ENCODE data around the gene SASH1.

DNA sequence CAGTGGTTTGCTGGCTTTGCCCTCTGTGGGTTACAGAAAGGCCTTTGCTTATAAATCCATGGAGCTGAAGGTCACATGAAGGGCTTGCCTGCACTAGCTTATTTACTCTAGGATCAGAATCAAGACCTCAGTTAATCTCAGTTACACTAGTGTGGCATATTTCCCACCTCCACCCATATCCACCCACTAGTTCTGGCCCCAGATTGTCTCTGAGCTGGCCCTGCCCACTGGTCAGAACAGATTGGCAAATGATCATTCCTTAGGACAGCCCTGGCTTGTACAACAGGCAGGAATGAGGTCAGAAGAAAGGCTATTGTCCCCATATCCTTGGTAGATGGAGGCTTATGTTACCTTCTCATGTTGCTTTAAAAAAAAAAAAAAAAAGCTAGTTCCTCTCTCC is 33.3 kb upstream of the SASH1 start:
- TF ChIP-seq, protein P1, sequence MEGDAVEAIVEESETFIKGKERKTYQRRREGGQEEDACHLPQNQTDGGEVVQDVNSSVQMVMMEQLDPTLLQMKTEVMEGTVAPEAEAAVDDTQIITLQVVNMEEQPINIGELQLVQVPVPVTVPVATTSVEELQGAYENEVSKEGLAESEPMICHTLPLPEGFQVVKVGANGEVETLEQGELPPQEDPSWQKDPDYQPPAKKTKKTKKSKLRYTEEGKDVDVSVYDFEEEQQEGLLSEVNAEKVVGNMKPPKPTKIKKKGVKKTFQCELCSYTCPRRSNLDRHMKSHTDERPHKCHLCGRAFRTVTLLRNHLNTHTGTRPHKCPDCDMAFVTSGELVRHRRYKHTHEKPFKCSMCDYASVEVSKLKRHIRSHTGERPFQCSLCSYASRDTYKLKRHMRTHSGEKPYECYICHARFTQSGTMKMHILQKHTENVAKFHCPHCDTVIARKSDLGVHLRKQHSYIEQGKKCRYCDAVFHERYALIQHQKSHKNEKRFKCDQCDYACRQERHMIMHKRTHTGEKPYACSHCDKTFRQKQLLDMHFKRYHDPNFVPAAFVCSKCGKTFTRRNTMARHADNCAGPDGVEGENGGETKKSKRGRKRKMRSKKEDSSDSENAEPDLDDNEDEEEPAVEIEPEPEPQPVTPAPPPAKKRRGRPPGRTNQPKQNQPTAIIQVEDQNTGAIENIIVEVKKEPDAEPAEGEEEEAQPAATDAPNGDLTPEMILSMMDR (IDR thresholded peaks at IDR 0.05; ENCODE audit: control extremely low read depth in 1 of 3, insufficient read depth in 1 of 3, low read depth in 1 of 3, low read length in 3 of 3): no peak
- TF ChIP-seq RAD21 (IDR thresholded peaks at IDR 0.05 in 1 of 2, conservative IDR thresholded peaks at IDR 0.05 in 1 of 2; ENCODE audit: low read depth in 2 of 2, low read length in 2 of 2) (no peak), MAFK (IDR thresholded peaks at IDR 0.05; ENCODE audit: low read depth, low read length) (no peak), HDAC6 (IDR thresholded peaks at IDR 0.05; ENCODE audit: low read depth, low read length) (no peak), POLR2A (IDR thresholded peaks at IDR 0.05; ENCODE audit: control extremely low read depth in 1 of 2, low read depth in 2 of 2, low read length in 2 of 2) (no peak), SP1 (IDR thresholded peaks at IDR 0.05; ENCODE audit: low read depth, low read length) (no peak), EP300 (IDR thresholded peaks at IDR 0.05; ENCODE audit: borderline replicate concordance in 1 of 2, low read depth in 2 of 2, low read length in 2 of 2) (no peak), SIN3A (conservative IDR thresholded peaks at IDR 0.05 in 1 of 2, IDR thresholded peaks at IDR 0.05 in 1 of 2; ENCODE audit: low read depth in 1 of 2, low read length in 2 of 2) (no peak), ZNF274 (IDR thresholded peaks at IDR 0.05; ENCODE audit: borderline replicate concordance, extremely low read depth, low read length) (no peak)
- TF ChIP-seq, protein P2, sequence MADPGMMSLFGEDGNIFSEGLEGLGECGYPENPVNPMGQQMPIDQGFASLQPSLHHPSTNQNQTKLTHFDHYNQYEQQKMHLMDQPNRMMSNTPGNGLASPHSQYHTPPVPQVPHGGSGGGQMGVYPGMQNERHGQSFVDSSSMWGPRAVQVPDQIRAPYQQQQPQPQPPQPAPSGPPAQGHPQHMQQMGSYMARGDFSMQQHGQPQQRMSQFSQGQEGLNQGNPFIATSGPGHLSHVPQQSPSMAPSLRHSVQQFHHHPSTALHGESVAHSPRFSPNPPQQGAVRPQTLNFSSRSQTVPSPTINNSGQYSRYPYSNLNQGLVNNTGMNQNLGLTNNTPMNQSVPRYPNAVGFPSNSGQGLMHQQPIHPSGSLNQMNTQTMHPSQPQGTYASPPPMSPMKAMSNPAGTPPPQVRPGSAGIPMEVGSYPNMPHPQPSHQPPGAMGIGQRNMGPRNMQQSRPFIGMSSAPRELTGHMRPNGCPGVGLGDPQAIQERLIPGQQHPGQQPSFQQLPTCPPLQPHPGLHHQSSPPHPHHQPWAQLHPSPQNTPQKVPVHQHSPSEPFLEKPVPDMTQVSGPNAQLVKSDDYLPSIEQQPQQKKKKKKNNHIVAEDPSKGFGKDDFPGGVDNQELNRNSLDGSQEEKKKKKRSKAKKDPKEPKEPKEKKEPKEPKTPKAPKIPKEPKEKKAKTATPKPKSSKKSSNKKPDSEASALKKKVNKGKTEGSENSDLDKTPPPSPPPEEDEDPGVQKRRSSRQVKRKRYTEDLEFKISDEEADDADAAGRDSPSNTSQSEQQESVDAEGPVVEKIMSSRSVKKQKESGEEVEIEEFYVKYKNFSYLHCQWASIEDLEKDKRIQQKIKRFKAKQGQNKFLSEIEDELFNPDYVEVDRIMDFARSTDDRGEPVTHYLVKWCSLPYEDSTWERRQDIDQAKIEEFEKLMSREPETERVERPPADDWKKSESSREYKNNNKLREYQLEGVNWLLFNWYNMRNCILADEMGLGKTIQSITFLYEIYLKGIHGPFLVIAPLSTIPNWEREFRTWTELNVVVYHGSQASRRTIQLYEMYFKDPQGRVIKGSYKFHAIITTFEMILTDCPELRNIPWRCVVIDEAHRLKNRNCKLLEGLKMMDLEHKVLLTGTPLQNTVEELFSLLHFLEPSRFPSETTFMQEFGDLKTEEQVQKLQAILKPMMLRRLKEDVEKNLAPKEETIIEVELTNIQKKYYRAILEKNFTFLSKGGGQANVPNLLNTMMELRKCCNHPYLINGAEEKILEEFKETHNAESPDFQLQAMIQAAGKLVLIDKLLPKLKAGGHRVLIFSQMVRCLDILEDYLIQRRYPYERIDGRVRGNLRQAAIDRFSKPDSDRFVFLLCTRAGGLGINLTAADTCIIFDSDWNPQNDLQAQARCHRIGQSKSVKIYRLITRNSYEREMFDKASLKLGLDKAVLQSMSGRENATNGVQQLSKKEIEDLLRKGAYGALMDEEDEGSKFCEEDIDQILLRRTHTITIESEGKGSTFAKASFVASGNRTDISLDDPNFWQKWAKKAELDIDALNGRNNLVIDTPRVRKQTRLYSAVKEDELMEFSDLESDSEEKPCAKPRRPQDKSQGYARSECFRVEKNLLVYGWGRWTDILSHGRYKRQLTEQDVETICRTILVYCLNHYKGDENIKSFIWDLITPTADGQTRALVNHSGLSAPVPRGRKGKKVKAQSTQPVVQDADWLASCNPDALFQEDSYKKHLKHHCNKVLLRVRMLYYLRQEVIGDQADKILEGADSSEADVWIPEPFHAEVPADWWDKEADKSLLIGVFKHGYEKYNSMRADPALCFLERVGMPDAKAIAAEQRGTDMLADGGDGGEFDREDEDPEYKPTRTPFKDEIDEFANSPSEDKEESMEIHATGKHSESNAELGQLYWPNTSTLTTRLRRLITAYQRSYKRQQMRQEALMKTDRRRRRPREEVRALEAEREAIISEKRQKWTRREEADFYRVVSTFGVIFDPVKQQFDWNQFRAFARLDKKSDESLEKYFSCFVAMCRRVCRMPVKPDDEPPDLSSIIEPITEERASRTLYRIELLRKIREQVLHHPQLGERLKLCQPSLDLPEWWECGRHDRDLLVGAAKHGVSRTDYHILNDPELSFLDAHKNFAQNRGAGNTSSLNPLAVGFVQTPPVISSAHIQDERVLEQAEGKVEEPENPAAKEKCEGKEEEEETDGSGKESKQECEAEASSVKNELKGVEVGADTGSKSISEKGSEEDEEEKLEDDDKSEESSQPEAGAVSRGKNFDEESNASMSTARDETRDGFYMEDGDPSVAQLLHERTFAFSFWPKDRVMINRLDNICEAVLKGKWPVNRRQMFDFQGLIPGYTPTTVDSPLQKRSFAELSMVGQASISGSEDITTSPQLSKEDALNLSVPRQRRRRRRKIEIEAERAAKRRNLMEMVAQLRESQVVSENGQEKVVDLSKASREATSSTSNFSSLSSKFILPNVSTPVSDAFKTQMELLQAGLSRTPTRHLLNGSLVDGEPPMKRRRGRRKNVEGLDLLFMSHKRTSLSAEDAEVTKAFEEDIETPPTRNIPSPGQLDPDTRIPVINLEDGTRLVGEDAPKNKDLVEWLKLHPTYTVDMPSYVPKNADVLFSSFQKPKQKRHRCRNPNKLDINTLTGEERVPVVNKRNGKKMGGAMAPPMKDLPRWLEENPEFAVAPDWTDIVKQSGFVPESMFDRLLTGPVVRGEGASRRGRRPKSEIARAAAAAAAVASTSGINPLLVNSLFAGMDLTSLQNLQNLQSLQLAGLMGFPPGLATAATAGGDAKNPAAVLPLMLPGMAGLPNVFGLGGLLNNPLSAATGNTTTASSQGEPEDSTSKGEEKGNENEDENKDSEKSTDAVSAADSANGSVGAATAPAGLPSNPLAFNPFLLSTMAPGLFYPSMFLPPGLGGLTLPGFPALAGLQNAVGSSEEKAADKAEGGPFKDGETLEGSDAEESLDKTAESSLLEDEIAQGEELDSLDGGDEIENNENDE (IDR thresholded peaks at IDR 0.05; ENCODE audit: insufficient replicate concordance, low read length): no peak
- TF ChIP-seq, protein P3, sequence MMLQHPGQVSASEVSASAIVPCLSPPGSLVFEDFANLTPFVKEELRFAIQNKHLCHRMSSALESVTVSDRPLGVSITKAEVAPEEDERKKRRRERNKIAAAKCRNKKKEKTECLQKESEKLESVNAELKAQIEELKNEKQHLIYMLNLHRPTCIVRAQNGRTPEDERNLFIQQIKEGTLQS (IDR thresholded peaks at IDR 0.05; ENCODE audit: insufficient read depth, low read depth, low read length): no peak
- TF ChIP-seq, protein P4, sequence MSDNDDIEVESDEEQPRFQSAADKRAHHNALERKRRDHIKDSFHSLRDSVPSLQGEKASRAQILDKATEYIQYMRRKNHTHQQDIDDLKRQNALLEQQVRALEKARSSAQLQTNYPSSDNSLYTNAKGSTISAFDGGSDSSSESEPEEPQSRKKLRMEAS (IDR thresholded peaks at IDR 0.05): no peak

All from H1 (cell line).